Neural progenitor cell (in vitro differentiated cells): ENCODE data around the gene ZYG11A.

Source experiments
- EZH2 ChIP-seq: fragments of 200-600 bp; sonication (generic); IDR thresholded peaks from 2 replicates; pipeline ENCODE4 v1.6.1; 2017; ENCODE audit warnings: antibody characterized with exemption, mild to moderate bottlenecking, moderate library complexity
- EZH2phosphoT487 ChIP-seq: fragments of 200-600 bp; sonication (generic); IDR thresholded peaks from 2 replicates; pipeline ENCODE4 v1.6.1; 2017; ENCODE audit warnings: antibody characterized with exemption
- TF ChIP-seq, protein P1 (sequence below): fragments of 200-600 bp; sonication (generic); IDR thresholded peaks from 2 replicates; pipeline ENCODE4 v1.5.1; 2017; ENCODE audit warnings: antibody characterized with exemption, mild to moderate bottlenecking

DNA sequence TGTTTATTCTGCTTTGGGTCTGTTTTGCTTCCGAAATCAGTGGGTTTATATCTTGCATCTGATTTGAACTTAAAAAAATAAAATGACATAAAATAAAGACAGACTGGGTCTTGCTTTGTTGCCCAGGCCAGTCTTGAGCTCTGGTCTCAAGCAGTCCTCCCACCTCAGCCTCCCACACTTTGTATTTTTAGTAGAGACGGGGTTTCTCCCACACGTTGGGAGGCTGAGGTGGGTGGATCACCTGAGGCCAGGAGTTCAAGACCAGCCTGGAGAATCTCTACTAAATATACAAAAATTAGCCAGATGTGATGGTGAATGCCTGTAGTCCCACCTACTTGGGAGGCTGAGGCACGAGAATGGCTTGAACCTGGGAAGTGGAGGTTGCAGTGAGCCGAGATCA lies 5.9 kb downstream of the ZYG11A start:
- TF ChIP-seq, protein P1, sequence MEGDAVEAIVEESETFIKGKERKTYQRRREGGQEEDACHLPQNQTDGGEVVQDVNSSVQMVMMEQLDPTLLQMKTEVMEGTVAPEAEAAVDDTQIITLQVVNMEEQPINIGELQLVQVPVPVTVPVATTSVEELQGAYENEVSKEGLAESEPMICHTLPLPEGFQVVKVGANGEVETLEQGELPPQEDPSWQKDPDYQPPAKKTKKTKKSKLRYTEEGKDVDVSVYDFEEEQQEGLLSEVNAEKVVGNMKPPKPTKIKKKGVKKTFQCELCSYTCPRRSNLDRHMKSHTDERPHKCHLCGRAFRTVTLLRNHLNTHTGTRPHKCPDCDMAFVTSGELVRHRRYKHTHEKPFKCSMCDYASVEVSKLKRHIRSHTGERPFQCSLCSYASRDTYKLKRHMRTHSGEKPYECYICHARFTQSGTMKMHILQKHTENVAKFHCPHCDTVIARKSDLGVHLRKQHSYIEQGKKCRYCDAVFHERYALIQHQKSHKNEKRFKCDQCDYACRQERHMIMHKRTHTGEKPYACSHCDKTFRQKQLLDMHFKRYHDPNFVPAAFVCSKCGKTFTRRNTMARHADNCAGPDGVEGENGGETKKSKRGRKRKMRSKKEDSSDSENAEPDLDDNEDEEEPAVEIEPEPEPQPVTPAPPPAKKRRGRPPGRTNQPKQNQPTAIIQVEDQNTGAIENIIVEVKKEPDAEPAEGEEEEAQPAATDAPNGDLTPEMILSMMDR: no peak
- TF ChIP-seq EZH2phosphoT487 (no peak), EZH2 (no peak)
